Activated CD8-positive, alpha-beta memory T cell treated with anti-CD3 and anti-CD28 coated beads for 1 hour (primary cell): ENCODE data around the gene SMARCB1.
"Not testable (repeated sequence)": the region's sequence is repeated elsewhere in the genome, so short reads cannot be mapped to it uniquely, and the experiment has no call there.

ENCODE experiments used
- DNase-seq, 2 donors: peaks; one replicate each; pipeline ENCODE4 v3.0.0-alpha.2; 2020; ENCODE audit warnings: low read depth in 1 of 2; ENCODE audit errors: extremely low read depth in 1 of 2

Gene SMARCB1

GRCh38 chr22:23841736-23842445 is 55.1 kb downstream of the SMARCB1 start:
- DNase-seq = no peak

GRCh38 chr22:23842599-23842998 is 55.8 kb downstream of the SMARCB1 start:
- DNase-seq = no peak

- DNase-seq = no peak
Observed at GRCh38 chr22:23844739-23845202, 58.0 kb downstream of the SMARCB1 start.

GRCh38 chr22:23845265-23846080 is 58.7 kb downstream of the SMARCB1 start:
- DNase-seq = no peak

GRCh38 chr22:23846081-23846469 is 59.3 kb downstream of the SMARCB1 start:
- no peak for DNase-seq

- no peak for DNase-seq
Observed at GRCh38 chr22:23847310-23847920, 60.6 kb downstream of the SMARCB1 start.

GRCh38 chr22:23847991-23848864 is 61.5 kb downstream of the SMARCB1 start:
- no peak for DNase-seq

GRCh38 chr22:23849009-23850006 is 62.5 kb downstream of the SMARCB1 start:
- peak; percentile 32 to 83 for DNase-seq

GRCh38 chr22:23850136-23850611 is 63.4 kb downstream of the SMARCB1 start:
- DNase-seq = no peak

GRCh38 chr22:23856721-23857605 is 70.2 kb downstream of the SMARCB1 start:
- no peak for DNase-seq

GRCh38 chr22:23857606-23858483 is 71.1 kb downstream of the SMARCB1 start, which contains the start of gene SLC2A11:
SLC2A11 (plus strand) TSS chr22:23857875; CDS start chr22:23858000, 125 bp downstream.
- DNase-seq = peak; percentile 86 to 89

GRCh38 chr22:23858484-23858815 is 71.7 kb downstream of the SMARCB1 start:
- no peak for DNase-seq

- no peak for DNase-seq
Observed at GRCh38 chr22:23859201-23859600, 72.4 kb downstream of the SMARCB1 start.

GRCh38 chr22:23860187-23860586 is 73.4 kb downstream of the SMARCB1 start:
- not testable (repeated sequence) for DNase-seq

- DNase-seq = no peak
Observed at GRCh38 chr22:23862103-23862502, 75.3 kb downstream of the SMARCB1 start.

GRCh38 chr22:23864499-23865154 is 77.9 kb downstream of the SMARCB1 start:
- not testable (repeated sequence) for DNase-seq

GRCh38 chr22:23868580-23868979 is 81.8 kb downstream of the SMARCB1 start:
- no peak for DNase-seq
